ENCODE data around the gene ADTRP. TPM values are rescaled to one million over a fixed set of nuclear protein-coding genes. Genes with fewer than 3 reads are reported as not detected.

The ADTRP gene
- total RNA-seq, 1 experiment from 2014 or later = 0.50 TPM

GRCh38 chr6:11703725-11704124, 74.9 kb downstream of the ADTRP start:
- H3K36me3 Mint-ChIP-seq = no peaks in the 10 kb centered on the region
- ChIA-PET POLR2A (no interaction called here), CTCF (no interaction called here)
- no peak overlapping the region for H3K27ac Mint-ChIP-seq
- DNase-seq (ENCODE audit: low spot score) (no peak), ATAC-seq (no peak)
- peaks cover 8% of the 10 kb centered on the region for H3K9me3 Mint-ChIP-seq
- TF ChIP-seq ZNF512 (CRISPR knock-in tag; IDR thresholded peaks at IDR 0.05; ENCODE audit: borderline replicate concordance) (no peak), ZNF423 (CRISPR knock-in tag; IDR thresholded peaks at IDR 0.05) (no peak), NR2C2 (CRISPR knock-in tag; IDR thresholded peaks at IDR 0.05) (no peak), GABPB1 (CRISPR knock-in tag; IDR thresholded peaks at IDR 0.05) (no peak), ETV6 (CRISPR knock-in tag; IDR thresholded peaks at IDR 0.05) (no peak), EMX1 (CRISPR knock-in tag; IDR thresholded peaks at IDR 0.05) (no peak), IRF1 (CRISPR knock-in tag; IDR thresholded peaks at IDR 0.05) (no peak)
- TF ChIP-seq, protein P1, sequence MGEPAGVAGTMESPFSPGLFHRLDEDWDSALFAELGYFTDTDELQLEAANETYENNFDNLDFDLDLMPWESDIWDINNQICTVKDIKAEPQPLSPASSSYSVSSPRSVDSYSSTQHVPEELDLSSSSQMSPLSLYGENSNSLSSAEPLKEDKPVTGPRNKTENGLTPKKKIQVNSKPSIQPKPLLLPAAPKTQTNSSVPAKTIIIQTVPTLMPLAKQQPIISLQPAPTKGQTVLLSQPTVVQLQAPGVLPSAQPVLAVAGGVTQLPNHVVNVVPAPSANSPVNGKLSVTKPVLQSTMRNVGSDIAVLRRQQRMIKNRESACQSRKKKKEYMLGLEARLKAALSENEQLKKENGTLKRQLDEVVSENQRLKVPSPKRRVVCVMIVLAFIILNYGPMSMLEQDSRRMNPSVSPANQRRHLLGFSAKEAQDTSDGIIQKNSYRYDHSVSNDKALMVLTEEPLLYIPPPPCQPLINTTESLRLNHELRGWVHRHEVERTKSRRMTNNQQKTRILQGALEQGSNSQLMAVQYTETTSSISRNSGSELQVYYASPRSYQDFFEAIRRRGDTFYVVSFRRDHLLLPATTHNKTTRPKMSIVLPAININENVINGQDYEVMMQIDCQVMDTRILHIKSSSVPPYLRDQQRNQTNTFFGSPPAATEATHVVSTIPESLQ (CRISPR knock-in tag; IDR thresholded peaks at IDR 0.05) = no peak
- TF ChIP-seq, protein P2, sequence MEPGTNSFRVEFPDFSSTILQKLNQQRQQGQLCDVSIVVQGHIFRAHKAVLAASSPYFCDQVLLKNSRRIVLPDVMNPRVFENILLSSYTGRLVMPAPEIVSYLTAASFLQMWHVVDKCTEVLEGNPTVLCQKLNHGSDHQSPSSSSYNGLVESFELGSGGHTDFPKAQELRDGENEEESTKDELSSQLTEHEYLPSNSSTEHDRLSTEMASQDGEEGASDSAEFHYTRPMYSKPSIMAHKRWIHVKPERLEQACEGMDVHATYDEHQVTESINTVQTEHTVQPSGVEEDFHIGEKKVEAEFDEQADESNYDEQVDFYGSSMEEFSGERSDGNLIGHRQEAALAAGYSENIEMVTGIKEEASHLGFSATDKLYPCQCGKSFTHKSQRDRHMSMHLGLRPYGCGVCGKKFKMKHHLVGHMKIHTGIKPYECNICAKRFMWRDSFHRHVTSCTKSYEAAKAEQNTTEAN (CRISPR knock-in tag; IDR thresholded peaks at IDR 0.05) = no peak
- TF ChIP-seq, protein P3, sequence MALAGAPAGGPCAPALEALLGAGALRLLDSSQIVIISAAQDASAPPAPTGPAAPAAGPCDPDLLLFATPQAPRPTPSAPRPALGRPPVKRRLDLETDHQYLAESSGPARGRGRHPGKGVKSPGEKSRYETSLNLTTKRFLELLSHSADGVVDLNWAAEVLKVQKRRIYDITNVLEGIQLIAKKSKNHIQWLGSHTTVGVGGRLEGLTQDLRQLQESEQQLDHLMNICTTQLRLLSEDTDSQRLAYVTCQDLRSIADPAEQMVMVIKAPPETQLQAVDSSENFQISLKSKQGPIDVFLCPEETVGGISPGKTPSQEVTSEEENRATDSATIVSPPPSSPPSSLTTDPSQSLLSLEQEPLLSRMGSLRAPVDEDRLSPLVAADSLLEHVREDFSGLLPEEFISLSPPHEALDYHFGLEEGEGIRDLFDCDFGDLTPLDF (CRISPR knock-in tag; IDR thresholded peaks at IDR 0.05) = no peak
- TF ChIP-seq, protein P4, sequence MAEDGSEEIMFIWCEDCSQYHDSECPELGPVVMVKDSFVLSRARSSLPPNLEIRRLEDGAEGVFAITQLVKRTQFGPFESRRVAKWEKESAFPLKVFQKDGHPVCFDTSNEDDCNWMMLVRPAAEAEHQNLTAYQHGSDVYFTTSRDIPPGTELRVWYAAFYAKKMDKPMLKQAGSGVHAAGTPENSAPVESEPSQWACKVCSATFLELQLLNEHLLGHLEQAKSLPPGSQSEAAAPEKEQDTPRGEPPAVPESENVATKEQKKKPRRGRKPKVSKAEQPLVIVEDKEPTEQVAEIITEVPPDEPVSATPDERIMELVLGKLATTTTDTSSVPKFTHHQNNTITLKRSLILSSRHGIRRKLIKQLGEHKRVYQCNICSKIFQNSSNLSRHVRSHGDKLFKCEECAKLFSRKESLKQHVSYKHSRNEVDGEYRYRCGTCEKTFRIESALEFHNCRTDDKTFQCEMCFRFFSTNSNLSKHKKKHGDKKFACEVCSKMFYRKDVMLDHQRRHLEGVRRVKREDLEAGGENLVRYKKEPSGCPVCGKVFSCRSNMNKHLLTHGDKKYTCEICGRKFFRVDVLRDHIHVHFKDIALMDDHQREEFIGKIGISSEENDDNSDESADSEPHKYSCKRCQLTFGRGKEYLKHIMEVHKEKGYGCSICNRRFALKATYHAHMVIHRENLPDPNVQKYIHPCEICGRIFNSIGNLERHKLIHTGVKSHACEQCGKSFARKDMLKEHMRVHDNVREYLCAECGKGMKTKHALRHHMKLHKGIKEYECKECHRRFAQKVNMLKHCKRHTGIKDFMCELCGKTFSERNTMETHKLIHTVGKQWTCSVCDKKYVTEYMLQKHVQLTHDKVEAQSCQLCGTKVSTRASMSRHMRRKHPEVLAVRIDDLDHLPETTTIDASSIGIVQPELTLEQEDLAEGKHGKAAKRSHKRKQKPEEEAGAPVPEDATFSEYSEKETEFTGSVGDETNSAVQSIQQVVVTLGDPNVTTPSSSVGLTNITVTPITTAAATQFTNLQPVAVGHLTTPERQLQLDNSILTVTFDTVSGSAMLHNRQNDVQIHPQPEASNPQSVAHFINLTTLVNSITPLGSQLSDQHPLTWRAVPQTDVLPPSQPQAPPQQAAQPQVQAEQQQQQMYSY (CRISPR knock-in tag; IDR thresholded peaks at IDR 0.05) = no peak
- no peaks in the 10 kb centered on the region for H3K4me1 Mint-ChIP-seq
- no peak overlapping the region for H3K4me3 Mint-ChIP-seq
- no peaks in the 10 kb centered on the region for H3K27me3 Mint-ChIP-seq (ENCODE audit: low read depth)

DNA sequence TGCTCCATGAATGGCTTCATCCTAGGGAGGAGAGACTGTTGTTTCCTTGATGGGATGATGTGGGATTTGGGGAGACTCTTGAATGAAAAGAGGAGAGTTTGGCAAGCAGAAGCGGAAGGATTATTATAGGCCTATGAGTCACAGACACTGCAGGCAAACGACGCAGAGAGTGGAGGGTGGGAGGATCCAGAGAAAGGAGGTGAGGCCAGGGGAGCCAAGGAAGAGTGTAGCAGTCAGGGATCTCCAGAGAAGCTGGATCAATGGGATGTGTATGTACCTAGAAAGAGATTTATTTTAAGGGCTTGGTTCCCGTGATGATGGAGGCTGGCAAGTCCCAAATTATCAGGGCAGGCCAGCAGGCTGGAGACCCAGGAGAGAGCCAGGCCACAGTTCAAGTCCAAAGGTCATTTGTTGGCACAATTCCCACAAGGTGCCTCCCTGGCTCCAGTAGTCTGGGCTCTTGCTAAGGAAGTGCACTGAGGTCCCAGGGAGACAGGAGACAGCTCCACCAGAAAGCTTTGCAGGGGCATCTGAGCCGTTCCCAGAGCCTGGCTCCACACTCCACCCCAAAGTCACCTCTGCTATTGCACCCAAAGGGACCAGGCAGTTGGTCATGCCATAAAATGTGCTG, 76.0 kb downstream of the ADTRP start:
- no peak for DNase-seq (ENCODE audit: low spot score)
- H3K27ac Mint-ChIP-seq = no peak overlapping the region
- ChIA-PET CTCF (no interaction called here), POLR2A (no interaction called here)
- no peak overlapping the region for H3K4me3 Mint-ChIP-seq
- no peaks in the 10 kb centered on the region for H3K36me3 Mint-ChIP-seq
- H3K4me1 Mint-ChIP-seq = no peaks in the 10 kb centered on the region
- H3K27me3 Mint-ChIP-seq (ENCODE audit: low read depth) = no peaks in the 10 kb centered on the region
- ATAC-seq = no peak
- peaks cover 6% of the 10 kb centered on the region for H3K9me3 Mint-ChIP-seq
- TF ChIP-seq JUN (CRISPR knock-in tag; IDR thresholded peaks at IDR 0.05) (no peak), CREB1 (CRISPR knock-in tag; IDR thresholded peaks at IDR 0.05) (no peak), NR2C2 (CRISPR knock-in tag; IDR thresholded peaks at IDR 0.05) (no peak), AR (CRISPR knock-in tag; IDR thresholded peaks at IDR 0.05) (no peak), ZNF121 (CRISPR knock-in tag; IDR thresholded peaks at IDR 0.05) (no peak), FOXP1 (CRISPR knock-in tag; IDR thresholded peaks at IDR 0.05; ENCODE audit: borderline replicate concordance) (no peak), OVOL2 (CRISPR knock-in tag; IDR thresholded peaks at IDR 0.05; ENCODE audit: borderline replicate concordance) (no peak), ZBTB21 (CRISPR knock-in tag; IDR thresholded peaks at IDR 0.05; ENCODE audit: borderline replicate concordance) (no peak)
- TF ChIP-seq, protein P5, sequence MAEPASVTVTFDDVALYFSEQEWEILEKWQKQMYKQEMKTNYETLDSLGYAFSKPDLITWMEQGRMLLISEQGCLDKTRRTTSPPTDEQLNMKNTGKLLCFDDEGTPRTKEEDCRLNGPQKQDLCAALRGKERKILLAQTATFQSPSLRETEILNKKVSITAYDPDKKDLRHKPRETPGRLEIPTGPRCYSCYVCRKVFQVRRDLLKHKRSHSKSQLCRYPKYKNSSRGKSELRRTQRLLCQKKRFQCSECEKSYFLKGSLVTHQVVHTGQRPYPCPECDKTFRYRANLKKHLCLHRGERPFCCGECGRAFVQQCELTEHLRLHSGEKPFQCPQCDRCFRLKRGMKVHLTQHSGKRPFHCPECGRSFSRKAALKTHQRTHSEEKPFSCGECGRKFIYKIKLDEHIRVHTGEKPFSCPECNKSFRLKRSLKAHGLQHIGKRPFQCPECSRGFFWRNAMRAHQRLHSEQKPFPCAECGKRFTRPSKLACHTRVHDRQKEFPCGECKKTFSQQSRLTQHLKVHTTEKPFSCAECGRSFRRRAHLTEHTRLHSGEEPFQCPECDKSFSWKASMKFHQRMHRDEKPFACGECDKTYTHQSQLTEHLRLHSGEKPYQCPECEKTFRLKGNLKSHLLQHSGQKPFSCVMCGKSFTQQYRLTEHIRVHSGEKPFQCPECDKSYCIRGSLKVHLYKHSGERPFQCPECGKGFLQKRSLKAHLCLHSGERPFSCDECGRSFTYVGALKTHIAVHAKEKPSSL (CRISPR knock-in tag; conservative IDR thresholded peaks at IDR 0.05) = no peak
